ENCODE data around the gene APOC3.

- TF ChIP-seq, protein P1, sequence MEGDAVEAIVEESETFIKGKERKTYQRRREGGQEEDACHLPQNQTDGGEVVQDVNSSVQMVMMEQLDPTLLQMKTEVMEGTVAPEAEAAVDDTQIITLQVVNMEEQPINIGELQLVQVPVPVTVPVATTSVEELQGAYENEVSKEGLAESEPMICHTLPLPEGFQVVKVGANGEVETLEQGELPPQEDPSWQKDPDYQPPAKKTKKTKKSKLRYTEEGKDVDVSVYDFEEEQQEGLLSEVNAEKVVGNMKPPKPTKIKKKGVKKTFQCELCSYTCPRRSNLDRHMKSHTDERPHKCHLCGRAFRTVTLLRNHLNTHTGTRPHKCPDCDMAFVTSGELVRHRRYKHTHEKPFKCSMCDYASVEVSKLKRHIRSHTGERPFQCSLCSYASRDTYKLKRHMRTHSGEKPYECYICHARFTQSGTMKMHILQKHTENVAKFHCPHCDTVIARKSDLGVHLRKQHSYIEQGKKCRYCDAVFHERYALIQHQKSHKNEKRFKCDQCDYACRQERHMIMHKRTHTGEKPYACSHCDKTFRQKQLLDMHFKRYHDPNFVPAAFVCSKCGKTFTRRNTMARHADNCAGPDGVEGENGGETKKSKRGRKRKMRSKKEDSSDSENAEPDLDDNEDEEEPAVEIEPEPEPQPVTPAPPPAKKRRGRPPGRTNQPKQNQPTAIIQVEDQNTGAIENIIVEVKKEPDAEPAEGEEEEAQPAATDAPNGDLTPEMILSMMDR (IDR thresholded peaks at IDR 0.05): no peak
- TF ChIP-seq POLR2AphosphoS5 (IDR thresholded peaks at IDR 0.05): no peak
- no peak for TF ChIP-seq EP300 (IDR thresholded peaks at IDR 0.05)
- TF ChIP-seq POLR2A (IDR thresholded peaks at IDR 0.05): no peak
Observed at GRCh38 chr11:116829525-116830183, at the start of gene APOC3.
